Pancreas (tissue), 10 donors: ENCODE measurements around the gene ANXA3. TPM values are rescaled to one million over a fixed set of nuclear protein-coding genes. Genes with fewer than 3 reads are reported as not detected.

Experiments
- ATAC-seq, 4 donors: fragments of 200-7000 bp; cut with Tn5 transposase; one replicate each; pipeline versions ENCODE4 v1.8.0 to v1.9.1; 2020; ENCODE audit warnings: mild to moderate bottlenecking in 4 of 4, moderate library complexity in 4 of 4
- DNase-seq, 6 donors: peaks; one replicate each; pipeline ENCODE4 v3.0.0-alpha.2; 2020
- FAIRE-seq: peaks from 2 replicates; lab custom pipeline; 2012; peaks lifted over from hg19 to GRCh38; lab: Jason Lieb, UNC
- H3K27ac ChIP-seq, 4 donors: fragments of 200-600 bp; sonication (generic); 1 replicate in 3 of 4; 2 replicates in 1 of 4; pipeline versions ENCODE4 v1.5.0 to v1.8.0; 2020
- H3K27me3 ChIP-seq, 4 donors: fragments of 200-600 bp; one replicate each; pipeline ENCODE4 v1.8.0; 2021
- H3K36me3 ChIP-seq, 3 donors: fragments of 200-600 bp; sonication (generic) in 1 of 3; one replicate each; pipeline versions ENCODE4 v1.5.0 to v1.8.0; 2020 to 2021
- H3K4me1 ChIP-seq, 3 donors: fragments of 200-600 bp; one replicate each; pipeline ENCODE4 v1.8.0; 2021
- H3K4me3 ChIP-seq, 4 donors: fragments of 200-600 bp; sonication (generic) in 2 of 4; one replicate each; pipeline versions ENCODE4 v1.5.0 to v1.8.0; 2020 to 2021
- H3K9me3 ChIP-seq, 4 donors: fragments of 200-600 bp; one replicate each; pipeline ENCODE4 v1.8.0; 2021
- WGBS, 2 donors: extraction: QIAGEN DNeasy Blood & Tissue Kit; methylation state at CpG; one replicate each; pipeline ENCODE4 v1.1.7; 2013; 5-methylcytosine and 5-hydroxymethylcytosine counted together
- intact Hi-C, 3 donors: fragments of 100-400 bp; cut with DNase I; formaldehyde crosslinking; loops; one replicate each; pipeline versions ENCODE4 v1.11.1 to v1.14.2; 2022
- polyA plus RNA-seq, 2 donors: library from polyadenylated mRNA; stranded (reverse); fragments of 200-250 nt; gene quantifications; one replicate each; pipeline ENCODE4 v1.2.3, GENCODE V29; 2013
- total RNA-seq, 6 donors: library from RNA; stranded (reverse); fragmentation: NEBNext Ultra II Directional in 4 of 6; extraction: Animal tissue kit (Norgen Biotek cat#: 25700) in 4 of 6; gene quantifications; one replicate each; pipeline versions ENCODE4 v1.2.1 to v1.2.4, GENCODE V29; 2021 to 2023
- TF ChIP-seq, protein P1 (sequence below), 4 donors: fragments of 200-600 bp; sonication (generic) in 3 of 4; IDR thresholded peaks; one replicate each; pipeline versions ENCODE4 v1.5.0 to v1.8.0; 2021; ENCODE audit warnings: antibody characterized with exemption in 4 of 4
- donor health status: healthy with polysubstance abuse.
- donor health status: DM: no; HTN: no; CAD: no; lungs with moderate emphysema.
- donor health status: DM: no; HTN: no; CAD: no.
- donor health status: control.
- donor health status: control.
- donor health status: Bipolar disorder and iron deficiency.
- donor health status: DM: yes; HTN: yes; CAD: no.
- donor health status: DM: no; HTN: no; CAD: no.
- donor health status: DM: no; HTN: no; CAD: no.
- donor health status: DM: yes; HTN: yes; CAD: no.

The ANXA3 gene
- total and polyA plus RNA-seq, 8 donors = 18.7 to 64.8 (median 29.6) TPM

DNA sequence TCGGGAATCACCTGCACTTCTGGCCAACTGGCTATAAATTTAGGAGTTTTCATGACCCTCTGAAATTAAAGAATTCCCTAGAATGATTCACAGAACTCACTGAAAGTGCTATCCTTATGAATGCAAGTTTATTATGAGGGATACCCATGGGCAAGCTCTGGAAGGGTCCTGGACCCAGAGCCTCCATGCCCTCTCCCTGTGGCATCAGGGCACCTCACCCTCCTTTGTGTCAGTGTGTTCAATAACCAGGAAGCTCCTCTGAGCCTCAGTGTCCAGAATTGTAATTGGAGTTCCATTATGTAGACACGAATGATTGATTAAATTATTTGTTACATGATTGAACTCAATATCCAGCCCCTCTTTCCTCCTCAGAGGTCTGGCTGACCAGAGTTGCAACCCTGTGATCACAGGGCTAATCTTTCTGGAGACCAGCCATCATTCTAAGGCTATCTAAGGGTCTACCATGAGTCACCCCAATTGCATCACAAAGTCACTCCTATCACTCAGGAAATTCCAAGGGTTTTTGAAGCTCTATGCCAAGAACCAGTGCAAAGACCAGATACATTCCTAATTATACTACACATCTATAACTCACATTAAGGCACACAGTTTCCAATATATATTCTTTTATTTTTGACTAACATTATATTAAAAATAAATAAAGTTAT lies 8.9 kb downstream of the ANXA3 start:
- H3K9me3 ChIP-seq = no peaks in the 10 kb centered on the region
- H3K4me1 ChIP-seq = peaks cover 22 to 24% (median 22%) of the 10 kb centered on the region in 3 donors
- no peak overlapping the region for H3K4me3 ChIP-seq
- FAIRE-seq = no peak
- WGBS, 2 donors = 93 to 95% methylated on average over 2 of the region's 2 CpGs
- no peaks in the 10 kb centered on the region for H3K36me3 ChIP-seq
- H3K27ac ChIP-seq = peak overlapping the region in 2 of 4 donors; percentile 28 to 52
- ATAC-seq = peak in 3 of 4 donors; percentile 35 to 75 (median 60)
- intact Hi-C loops = no loop called here
- DNase-seq = no peak
- TF ChIP-seq, protein P1, sequence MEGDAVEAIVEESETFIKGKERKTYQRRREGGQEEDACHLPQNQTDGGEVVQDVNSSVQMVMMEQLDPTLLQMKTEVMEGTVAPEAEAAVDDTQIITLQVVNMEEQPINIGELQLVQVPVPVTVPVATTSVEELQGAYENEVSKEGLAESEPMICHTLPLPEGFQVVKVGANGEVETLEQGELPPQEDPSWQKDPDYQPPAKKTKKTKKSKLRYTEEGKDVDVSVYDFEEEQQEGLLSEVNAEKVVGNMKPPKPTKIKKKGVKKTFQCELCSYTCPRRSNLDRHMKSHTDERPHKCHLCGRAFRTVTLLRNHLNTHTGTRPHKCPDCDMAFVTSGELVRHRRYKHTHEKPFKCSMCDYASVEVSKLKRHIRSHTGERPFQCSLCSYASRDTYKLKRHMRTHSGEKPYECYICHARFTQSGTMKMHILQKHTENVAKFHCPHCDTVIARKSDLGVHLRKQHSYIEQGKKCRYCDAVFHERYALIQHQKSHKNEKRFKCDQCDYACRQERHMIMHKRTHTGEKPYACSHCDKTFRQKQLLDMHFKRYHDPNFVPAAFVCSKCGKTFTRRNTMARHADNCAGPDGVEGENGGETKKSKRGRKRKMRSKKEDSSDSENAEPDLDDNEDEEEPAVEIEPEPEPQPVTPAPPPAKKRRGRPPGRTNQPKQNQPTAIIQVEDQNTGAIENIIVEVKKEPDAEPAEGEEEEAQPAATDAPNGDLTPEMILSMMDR (IDR thresholded peaks at IDR 0.05) = no peak
- H3K27me3 ChIP-seq = no peaks in the 10 kb centered on the region

DNA sequence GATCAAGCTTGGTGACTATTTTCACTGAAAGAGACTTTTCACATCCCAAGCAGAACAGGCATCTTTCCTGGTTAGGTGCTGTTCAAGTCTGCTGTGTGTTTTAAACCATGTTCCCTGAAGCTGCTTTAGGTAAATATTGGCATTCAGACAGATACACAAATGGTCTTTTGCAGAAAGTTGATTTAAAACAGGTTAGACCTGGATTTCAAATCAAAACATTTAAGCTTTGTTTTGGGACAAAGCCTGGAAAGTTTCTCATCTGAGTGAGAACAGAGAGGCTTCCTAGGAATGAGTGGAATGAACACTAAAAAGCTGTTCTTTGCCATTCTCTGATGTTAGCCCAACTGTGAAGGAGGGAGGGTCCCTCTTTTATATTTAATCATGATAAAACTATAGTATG lies 10.1 kb downstream of the ANXA3 start:
- Histone ChIP-seq H3K27me3 (no peaks in the 10 kb centered on the region), H3K4me3 (no peak overlapping the region), H3K36me3 (no peaks in the 10 kb centered on the region), H3K4me1 (peaks cover 22 to 24% (median 22%) of the 10 kb centered on the region in 3 donors), H3K9me3 (no peaks in the 10 kb centered on the region), H3K27ac (peak overlapping the region in 2 of 4 donors; percentile 52 to 53)
- DNase-seq (no peak), FAIRE-seq (no peak), ATAC-seq (peak; percentile 71 to 88 (median 86))
- intact Hi-C loops = no loop called here
- TF ChIP-seq, protein P1 (IDR thresholded peaks at IDR 0.05) = no peak

DNA sequence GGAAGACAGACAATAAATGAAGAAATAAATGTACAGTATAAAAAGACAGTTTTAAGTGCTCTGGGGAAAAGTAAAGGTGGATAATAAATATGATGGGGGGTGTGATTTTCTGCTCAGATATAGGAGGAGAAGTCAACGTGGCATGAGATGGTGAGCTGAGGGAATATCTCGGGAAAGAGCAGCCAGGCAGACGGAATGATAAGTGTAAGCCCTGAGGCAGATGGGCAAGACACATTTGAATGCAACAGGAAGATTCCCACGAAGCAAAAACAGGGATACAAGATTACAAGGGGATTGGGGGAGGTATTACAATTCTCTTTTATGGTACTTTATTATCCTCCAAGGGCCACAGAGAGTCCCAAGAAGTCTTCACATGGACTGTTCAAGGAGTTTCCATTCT lies 11.1 kb downstream of the ANXA3 start:
- Histone ChIP-seq H3K4me1 (peaks cover 22 to 24% (median 22%) of the 10 kb centered on the region in 3 donors), H3K9me3 (no peaks in the 10 kb centered on the region), H3K27ac (peak overlapping the region in 1 of 4 donors; percentile 6), H3K4me3 (no peak overlapping the region), H3K27me3 (no peaks in the 10 kb centered on the region), H3K36me3 (no peaks in the 10 kb centered on the region)
- intact Hi-C loops = no loop called here
- ATAC-seq (no peak), FAIRE-seq (no peak), DNase-seq (no peak)
- WGBS, 2 donors = 55 to 59% methylated on average over 4 of the region's 4 CpGs
- TF ChIP-seq, protein P1 (IDR thresholded peaks at IDR 0.05) = no peak

DNA sequence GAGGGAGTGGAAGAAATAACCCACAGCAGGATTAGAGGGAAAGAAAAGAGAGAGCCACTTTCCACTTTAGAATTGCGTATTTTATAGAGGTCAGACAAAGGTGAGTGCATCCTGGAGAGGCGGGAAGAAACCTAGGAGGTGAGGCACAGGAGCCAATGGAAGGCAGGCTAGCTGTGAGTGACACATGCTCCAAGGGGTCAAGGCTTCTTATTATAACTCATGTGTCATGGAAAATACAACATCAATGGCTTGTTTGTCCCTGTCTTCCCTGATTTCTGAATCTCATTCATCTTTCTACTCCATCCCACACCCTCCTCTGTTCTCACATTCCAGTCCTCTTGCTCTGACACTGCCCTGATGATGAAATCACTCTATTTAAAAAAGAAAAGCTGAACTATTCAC lies 14.4 kb downstream of the ANXA3 start:
- DNase-seq = no peak
- Histone ChIP-seq H3K36me3 (no peaks in the 10 kb centered on the region), H3K27ac (peak overlapping the region in 2 of 4 donors; percentile 37 to 44), H3K9me3 (no peaks in the 10 kb centered on the region), H3K4me1 (peaks cover 16 to 32% (median 27%) of the 10 kb centered on the region in 3 donors), H3K4me3 (no peak overlapping the region), H3K27me3 (no peaks in the 10 kb centered on the region)
- no peak for FAIRE-seq
- intact Hi-C loops = no loop called here
- 83 to 86% methylated on average over 2 of the region's 2 CpGs for WGBS, 2 donors
- TF ChIP-seq, protein P1 (IDR thresholded peaks at IDR 0.05) = no peak
- ATAC-seq = peak in 3 of 4 donors; percentile 20 to 23 (median 22)
